HG02943 (cell line): Measurements from ENCODE around the gene FKTN.

ENCODE experiments used
- ATAC-seq: cut with Tn5 transposase; IDR thresholded peaks from one replicate; pipeline ENCODE4 v1.9.1; 2021; ENCODE audit warnings: mild to moderate bottlenecking, low read depth, moderate library complexity; ENCODE audit not compliant: unreplicated experiment

The FKTN gene

DNA sequence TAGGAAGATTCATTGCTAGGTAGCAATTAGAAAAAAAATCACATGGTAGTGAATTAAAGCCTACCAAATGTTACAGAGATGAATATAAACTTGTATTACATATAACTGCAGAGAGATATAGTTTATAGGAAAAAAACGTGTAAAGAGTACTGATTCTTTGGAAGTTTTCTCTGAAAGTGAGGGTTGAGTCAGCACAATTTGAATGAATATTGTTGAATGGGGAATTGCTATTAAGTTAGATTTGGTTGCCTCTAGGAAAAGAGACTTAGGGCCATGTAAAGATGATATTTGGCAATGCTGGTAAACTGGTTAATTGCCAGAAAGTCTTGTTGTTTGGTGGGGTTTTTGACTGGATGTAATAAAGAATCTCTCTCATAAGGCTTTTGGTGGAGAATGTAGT is 67.2 kb downstream of the FKTN start:
- ATAC-seq, result no peak

DNA sequence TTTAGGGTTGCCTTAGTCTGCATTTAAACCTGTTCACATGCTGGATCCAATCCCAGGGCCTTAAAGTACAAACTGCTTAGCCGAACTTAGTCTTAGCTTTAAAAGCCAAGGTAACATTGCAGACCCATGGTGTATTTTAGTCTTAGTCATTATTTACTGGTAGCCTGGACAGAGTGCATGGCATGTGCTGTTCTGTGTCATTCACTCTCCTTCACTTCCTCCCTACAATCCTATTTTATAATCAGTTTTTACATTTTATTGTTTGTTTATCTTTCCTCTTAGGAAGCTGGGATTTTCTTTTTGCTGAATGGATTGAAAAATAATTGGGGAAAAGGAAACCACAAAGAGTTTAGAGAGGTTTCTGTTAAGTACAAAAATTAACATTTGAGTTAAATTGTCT is 74.9 kb downstream of the FKTN start:
- ATAC-seq, result no peak

DNA sequence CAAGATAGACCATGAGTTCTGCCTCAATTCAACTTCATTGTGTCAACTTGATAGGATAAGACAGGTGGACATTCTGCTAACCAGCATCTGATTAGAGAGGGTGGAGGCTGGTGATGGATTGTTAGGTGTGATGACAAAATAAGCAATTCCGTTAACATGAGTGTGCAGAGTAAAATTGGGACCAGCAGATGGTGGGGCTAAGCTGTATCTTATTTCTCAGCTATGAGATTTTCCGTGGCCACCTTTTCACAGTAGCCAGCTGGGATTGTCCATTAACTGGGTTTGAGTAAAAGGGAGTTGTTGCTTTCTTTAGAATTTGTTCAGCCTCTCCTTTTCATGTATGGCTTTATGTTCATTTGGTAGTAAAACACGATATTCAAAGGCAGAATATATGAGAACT is 75.5 kb downstream of the FKTN start:
- no peak for ATAC-seq

DNA sequence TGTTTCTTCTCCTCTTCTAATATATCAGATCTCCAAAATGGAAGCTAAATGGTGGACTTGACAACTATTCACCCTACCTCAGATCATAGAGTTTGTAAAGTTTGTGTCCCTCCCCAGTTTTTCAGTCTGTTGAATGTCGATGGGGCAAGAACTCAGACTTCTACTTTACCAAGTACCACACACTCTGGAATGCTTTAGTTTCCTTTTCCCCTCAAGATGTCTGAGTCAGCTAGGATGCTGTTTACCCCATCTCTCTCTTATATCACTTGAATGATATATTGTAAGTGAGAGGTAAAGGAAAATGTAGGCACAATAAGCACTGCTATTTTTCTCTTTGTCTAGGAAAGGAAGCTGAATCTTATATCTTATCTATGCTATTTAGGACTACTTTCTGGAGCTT is 78.4 kb downstream of the FKTN start:
- no peak for ATAC-seq

DNA sequence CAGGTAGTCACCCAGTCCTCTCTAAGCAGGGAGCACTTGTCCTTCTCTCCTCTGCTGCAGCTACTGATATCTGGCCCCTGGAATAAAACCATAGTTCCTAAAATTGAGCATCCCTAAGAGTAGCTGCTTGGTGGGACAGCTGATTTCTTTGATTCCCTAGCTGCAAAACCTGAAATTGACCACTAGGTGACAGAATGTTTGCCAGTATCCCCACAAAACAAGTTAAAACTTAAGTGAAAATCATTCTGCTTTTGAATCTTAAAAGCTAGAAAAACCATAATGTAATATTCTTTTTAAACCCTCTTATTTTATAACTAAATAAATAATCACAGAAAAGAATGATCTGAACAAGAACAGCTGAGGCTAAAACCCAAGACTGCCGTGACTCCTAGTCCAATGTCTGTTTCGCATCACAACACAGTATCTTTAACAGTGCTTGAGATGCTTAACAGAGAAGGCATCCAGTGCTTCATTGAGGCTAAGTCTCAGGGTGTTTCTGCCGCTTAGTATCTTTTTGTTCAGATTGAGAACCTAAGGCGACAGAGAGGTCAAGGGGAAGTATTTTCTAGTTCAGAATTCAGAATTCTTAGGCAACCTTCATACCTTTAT is 80.0 kb downstream of the FKTN start:
- ATAC-seq, result no peak

DNA sequence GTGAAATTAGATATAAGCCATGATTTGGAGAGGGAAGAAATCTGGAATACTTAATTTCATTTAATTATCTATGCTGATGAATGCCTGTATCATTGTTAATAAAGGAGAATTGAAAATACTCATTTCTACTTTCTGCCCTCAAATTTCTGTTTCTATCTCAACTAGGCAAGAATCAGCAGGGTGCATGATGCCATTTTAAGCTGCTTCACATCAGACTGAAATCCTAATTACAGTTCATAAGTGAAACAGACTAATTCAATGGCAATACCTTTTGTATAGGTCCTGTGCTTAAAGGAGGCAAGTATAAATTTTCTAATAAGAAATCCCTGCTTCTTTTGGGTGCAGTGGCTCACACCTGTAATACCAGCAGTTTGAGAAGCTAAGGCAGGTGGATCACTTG is 82.0 kb downstream of the FKTN start:
- ATAC-seq, result no peak

DNA sequence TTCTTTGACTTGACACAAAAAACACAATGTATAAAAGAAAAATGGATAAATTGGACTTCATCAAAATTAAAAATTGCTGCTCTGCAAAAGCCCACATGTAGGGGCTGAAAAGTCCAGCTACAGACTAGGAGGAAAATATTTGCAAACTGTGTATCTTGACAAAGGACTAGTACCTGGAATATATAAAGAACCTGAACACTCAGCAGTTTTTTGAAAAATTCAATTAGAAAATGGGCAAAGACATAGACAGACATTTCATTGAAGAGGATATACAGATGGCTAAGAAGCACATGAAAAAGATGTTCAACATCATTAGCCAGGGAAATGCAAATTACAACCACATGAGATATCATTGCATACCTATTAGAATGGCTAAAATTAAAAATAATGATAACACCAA is 85.9 kb downstream of the FKTN start:
- ATAC-seq, result no peak

DNA sequence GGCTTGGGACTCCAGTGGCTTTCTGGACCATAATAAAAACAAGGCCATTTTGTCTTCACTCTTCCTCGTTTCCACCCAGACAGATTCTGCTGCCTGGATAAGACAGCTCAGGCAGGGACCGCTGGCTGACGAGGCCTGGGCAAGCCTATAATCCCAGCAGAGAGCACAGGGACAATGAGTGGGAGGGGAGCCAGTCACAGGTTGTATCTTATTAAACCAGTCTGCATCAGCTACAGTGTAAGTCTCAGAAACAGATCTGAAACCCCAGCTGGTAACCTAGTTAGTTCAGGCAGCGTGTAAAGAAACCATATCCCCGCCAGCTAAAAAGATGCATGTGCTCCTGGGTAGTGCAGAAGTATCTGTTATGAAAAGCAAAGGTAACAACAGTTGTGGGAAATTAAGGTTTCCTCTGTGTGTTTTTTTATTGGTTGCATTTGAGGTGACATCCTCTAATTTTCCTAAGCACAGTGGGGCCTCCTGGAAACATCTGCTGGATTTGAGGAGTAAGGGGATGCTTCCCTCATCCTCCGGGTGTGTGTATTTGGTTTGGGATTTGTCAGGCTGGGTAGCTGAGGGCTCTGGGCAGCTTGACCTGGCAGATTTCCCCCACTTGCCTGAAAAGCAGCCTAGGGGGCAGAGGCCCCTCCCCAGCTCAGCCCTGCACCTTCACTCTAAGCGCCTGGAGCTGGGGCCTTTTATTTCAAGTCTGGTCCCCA is 89.1 kb downstream of the FKTN start:
- ATAC-seq, result no peak

DNA sequence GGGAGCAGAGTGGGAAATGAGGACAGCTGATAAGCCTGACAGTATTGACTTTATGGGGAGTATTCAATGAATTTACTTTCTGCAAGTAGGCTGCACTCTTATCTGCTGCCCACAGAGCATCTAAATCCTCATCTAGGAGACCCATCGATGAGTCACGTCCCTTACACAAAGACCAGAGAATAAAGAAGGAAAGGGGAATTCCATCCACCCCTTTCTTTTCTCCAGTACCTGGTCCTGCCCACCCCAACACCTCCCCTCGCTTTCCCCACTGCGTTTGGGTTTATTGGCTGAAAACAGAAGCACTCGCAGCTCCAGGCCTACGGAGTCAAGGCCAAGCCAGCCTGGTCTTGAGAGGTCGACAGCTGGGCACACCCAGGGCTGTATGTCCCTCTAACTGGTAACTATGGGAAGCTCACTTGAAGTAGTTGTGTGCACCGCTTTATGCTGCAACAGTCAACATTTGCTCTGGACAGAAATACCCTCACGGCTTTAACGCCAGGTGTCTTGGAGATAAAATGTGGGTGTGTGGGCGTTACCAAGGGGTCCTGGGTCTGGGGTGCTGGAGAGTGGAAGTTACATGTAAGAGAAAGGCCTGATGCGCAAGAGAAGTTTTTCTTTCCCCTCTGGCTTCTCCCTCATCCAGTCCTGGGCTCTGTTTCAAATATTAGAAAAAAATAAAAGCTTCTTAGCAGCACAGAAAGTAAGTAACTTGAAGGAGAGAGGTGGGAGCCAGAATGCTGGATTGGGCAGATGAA is 89.8 kb downstream of the FKTN start:
- no peak for ATAC-seq

DNA sequence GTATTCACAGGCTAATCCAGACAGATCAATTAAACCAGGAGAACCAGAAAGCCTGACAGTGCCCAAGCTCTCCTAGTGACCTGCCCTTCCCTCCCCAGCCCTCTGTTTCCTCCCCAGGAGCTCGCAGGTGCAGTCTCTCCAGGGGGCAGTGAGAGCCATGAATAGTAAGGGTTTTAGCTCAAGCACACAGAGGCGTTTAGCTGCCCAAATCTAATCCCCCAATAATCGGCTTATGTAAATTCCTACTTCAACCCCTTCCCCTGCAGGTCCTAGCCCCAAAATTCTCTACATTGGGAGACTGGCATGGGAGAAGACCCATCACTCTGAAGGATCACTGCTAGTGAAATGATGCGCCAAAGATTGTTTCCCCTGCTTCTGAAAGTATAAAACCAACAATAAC is 93.9 kb downstream of the FKTN start:
- ATAC-seq, result no peak

DNA sequence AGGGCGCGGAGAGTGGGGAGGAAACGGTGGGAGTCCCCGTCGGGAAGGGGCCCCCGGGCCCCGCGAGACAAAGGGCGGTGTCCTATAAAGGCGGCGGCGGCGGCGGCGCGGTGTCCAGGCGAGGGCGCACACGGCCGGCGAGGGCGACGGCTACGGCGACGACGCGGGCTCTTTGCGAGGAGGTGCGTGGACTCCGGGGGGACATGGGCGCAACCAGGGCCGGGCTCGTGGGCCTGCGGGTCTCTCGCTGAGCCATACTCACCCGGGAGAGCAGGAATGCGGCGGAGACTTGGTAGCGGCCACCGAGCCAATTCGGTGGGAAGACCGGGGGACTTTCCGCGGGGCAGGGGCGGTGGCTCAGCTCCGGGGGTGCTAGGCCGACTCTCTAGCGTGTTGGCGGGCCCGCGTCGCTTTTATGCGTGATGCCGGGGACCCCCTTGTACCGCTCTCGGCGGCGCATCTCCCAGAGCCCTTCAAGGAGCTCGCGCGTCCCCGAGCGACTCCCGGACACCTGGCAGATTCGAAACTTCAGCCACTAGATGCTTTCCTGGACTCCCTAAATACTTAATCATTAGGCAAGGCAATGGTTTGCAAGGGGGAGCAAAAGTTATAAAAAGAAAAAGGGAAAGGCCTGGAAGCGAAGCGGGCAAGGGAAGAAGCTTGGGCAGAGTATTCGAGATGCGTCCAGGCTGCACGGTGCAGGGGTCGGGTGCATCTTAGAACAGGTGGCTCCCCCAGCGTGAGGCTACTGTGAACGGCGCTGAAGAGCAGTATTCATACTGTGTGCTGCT is 98.4 kb downstream of the FKTN start:
- ATAC-seq, result peak; percentile 64

DNA sequence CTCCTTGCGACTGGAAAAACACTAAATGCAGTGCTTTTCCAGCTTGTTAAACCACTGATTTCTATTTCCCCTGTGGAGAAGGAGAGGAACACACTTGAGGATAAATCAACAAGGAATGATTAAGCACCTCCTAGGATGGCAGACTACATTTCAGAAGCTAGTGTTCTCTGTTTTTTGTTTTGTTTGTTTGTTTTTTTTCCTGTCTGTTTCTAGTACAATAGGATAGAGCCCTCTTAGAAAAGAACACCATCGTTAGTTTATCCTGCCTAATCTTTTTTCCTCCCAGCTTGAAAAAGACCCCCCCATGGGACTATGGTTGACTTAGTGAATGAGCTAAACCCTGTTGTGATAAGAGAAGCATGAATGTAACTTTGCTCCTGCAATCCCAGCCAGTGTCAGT is 100.4 kb downstream of the FKTN start:
- no peak for ATAC-seq

DNA sequence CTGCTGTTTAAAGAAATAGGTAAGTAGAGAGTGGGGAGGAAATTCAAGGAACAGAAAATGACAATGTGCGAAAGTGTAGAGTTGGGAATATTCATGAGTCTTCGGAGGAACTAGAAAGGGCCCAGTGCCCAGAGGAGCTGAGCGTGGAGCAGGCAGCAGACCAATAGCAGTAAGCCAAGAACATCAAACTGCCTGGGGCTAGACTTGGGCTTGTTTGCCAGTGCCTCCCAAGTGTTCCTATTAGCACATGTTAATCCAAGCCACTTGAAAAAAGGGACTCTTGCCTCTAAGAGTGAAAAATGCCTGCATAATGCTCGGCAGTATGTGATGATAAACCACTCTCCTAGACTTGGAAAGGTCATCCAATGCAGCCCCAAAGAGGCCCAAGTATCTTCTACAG is 103.1 kb downstream of the FKTN start:
- no peak for ATAC-seq

DNA sequence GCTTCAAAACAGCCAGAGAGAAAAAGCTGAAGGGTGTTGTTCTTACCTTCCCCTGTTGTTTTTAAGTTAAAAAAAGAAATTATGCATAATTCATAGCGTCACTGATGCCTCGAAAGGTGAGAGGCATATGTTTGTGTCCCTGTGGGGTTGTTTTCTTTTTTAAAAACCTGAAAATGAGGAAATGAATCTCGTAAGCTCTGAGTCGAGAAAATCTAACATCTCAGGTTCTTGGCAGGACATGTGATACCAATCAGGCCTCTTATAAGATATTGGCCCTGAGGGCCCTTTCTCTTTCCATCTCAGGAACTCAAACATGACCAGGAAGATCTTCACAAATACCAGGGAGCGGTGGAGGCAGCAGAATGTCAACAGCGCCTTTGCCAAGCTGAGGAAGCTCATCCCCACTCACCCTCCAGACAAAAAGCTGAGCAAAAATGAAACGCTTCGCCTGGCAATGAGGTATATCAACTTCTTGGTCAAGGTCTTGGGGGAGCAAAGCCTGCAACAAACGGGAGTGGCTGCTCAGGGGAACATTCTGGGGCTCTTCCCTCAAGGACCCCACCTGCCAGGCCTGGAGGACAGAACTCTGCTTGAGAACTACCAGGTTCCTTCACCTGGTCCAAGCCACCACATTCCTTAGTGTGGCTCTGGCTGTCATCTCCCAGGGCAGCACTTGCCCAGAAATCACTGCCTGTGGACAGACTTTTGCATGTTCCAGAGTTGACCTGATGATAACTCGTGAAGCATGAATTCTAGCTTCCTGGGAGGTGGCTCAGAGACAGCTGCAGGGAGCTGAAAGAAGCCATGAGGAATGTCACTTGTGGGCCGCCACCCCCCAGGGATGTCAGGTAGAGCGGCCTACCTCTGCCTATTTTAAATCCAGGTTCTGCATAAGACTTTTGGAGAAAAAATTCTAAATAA is 104.5 kb downstream of the FKTN start, which contains the start of gene TAL2:
TAL2 (plus strand) TSS at position 274 of the 921 bp plus-strand sequence; CDS start at position 314, 40 bp downstream.
- peak; percentile 69 for ATAC-seq

DNA sequence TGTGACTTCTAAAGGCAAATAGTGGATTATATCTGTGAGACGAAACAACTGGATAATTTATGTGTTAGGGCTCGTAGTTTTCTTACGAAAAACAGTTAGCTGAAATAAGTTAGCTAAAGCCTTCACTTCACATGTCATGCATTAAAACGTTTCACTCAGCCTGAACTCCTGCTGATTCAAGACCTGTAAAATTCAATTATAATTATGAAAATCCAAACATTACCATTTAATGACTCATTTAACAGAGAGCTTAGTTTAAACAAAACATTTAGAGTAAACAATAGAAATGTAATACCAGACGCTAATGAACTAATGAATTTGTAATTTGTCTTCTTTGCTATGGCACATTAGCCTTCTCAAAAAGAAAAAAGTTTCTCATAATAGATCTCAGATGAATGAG is 106.0 kb downstream of the FKTN start:
- ATAC-seq, result no peak

DNA sequence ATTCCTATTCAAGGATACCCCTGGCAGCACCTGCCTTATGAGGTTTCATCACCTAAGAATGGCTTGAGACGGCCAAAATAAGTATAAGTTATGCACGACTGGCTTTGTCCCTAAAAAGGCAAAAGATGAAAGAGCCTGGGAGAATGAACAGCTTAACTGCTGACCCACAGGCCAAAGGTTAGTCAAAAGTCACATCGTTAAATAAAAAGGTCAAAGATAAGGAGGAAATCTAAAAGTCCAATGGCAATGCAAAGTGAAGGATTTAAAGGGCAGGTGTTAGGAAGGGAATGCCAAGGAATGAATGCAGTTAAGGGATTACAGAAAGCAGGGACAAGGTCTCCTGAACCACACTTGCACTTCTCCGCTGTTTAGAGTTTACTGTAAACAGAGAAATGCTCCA is 109.9 kb downstream of the FKTN start:
- ATAC-seq, result no peak

DNA sequence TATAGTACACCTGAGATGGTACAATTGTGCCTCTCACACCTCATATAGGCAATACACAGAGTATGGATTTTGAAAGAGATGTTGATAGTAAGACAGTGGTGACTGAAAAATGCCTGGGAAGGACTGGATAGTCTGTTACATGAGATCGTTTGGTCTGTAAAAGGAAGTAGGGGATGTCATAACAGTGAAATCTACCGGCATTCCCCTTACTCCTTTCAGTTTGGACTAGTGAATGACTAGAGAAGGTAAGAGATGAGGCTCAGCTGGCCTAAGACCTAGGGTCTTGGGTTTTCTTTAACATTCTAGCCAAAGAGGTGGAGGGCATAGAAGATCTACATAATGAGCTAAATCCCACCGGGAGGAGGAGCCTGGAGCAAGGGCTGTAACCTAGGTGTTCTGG is 112.4 kb downstream of the FKTN start:
- ATAC-seq, result no peak

DNA sequence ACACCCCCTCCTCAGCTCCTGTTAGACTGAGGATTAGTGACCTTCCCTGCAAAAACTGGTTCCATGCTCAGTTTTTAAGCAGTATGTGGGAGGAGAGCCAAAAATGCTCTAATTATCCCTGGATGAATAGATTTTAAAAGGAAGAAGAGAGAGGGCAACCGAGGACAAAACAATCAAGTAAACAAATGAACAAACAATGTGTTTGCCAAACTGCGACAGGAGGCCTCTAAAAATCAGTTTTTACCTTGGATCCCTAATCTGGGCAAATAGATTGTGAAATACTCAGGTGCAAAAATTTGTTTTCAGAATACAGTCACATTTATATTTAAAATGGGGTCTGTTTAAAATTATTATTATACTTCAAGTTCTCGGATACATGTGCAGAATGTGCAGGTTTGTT is 112.8 kb downstream of the FKTN start:
- ATAC-seq, result no peak

DNA sequence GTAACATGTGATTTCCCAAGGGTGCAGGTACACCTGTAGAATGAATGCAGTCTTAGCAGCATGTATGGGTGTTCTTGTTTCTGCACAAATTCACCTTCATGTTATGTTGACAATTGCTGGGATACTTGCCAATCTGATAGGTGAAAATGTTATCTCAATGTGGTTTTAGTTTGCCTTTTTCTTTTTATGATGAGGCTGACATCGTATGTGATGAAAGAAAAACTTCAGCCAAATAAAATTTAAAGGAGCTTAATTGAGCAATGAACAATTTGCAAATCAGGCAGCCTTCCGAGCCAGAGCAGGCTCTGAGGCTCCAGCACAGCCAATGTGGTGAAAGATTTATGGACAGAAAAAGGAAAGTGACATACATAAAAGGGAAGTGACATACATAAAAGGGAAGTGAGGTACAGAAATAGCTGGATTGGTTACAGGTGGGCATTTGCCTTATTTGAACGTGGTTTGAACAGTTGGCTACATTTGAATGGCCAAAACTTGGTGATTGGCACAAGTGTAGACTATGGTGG is 114.8 kb downstream of the FKTN start:
- ATAC-seq, result no peak
